Measurements from ENCODE around the gene MRPL53.

DNA sequence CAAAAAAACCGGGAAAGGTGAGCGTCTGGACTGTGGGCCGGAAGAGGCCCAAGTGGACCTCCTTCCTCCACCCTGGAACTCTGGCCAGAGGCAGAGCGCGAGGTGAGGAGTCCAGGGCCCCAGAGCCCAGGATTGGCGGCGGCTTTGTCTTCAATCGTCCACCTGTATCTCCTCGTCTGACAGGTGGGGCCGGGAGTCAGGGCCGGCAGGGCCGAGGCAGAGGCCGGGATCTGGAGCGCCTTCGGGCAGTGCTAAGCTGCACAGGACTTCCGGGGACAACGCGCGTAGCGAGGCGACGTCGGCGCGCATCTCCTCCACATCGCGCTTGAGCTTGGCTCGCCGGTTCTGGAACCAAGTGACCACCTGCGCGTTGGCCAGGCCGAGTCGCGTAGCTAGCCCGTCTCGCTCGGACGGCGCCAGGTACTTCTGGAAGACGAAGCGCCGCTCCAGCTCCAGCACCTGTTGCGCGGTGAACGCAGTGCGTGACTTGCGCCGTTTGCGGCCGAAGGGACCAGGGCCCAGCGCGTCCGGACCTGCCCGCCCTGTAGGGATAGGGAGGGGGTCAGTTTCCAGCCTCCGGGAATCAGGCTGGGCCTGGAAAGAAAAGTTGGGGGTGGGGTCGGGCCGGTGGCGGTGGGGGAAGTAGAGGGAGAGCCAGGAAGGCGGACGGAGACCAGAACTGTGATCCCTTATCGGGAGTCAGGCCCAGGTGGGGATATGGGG is 25.5 kb upstream of the MRPL53 start:
- no peak for TF ChIP-seq ZNF529 (tag by site-specific recombination; IDR thresholded peaks at IDR 0.05; ENCODE audit: insufficient replicate concordance)
- TF ChIP-seq ZNF571 (tag by site-specific recombination; IDR thresholded peaks at IDR 0.05) = no peak
- TF ChIP-seq ZNF341 (tag by site-specific recombination; IDR thresholded peaks at IDR 0.05; ENCODE audit: low read depth) = no peak
- TF ChIP-seq TRIM28 (IDR thresholded peaks at IDR 0.05; ENCODE audit: borderline replicate concordance, low read length) = no peak
- TF ChIP-seq, protein P1, sequence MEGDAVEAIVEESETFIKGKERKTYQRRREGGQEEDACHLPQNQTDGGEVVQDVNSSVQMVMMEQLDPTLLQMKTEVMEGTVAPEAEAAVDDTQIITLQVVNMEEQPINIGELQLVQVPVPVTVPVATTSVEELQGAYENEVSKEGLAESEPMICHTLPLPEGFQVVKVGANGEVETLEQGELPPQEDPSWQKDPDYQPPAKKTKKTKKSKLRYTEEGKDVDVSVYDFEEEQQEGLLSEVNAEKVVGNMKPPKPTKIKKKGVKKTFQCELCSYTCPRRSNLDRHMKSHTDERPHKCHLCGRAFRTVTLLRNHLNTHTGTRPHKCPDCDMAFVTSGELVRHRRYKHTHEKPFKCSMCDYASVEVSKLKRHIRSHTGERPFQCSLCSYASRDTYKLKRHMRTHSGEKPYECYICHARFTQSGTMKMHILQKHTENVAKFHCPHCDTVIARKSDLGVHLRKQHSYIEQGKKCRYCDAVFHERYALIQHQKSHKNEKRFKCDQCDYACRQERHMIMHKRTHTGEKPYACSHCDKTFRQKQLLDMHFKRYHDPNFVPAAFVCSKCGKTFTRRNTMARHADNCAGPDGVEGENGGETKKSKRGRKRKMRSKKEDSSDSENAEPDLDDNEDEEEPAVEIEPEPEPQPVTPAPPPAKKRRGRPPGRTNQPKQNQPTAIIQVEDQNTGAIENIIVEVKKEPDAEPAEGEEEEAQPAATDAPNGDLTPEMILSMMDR (tag by site-specific recombination; IDR thresholded peaks at IDR 0.05) = no peak
- TF ChIP-seq ZNF843 (tag by site-specific recombination; IDR thresholded peaks at IDR 0.05) = no peak
- no peak for TF ChIP-seq ZNF544 (tag by site-specific recombination; IDR thresholded peaks at IDR 0.05)
- TF ChIP-seq ZNF274 (IDR thresholded peaks at IDR 0.05; ENCODE audit: low read length) = no peak
- TF ChIP-seq ZNF274 (tag by site-specific recombination; IDR thresholded peaks at IDR 0.05; ENCODE audit: borderline replicate concordance) = no peak

Measured in HEK293 (cell line).